Natural killer cell (primary cell): ENCODE measurements around the gene PCDH7. TPM values are rescaled to one million over a fixed set of nuclear protein-coding genes. Genes with fewer than 3 reads are reported as not detected.

Experiments used
- ATAC-seq, 3 donors: fragments of 150-1000 bp in 2 of 3; fragments of 200-7000 bp in 1 of 3; cut with Tn5 transposase; 1 replicate in 1 of 3; 2 replicates in 2 of 3; pipeline ENCODE4 v1.10.0; 2021; ENCODE audit warnings: mild to moderate bottlenecking in 2 of 3, moderate library complexity in 2 of 3
- DNase-seq, 2 donors: peaks; one replicate each; pipeline versions ENCODE4 v3.0.0 to v3.0.0-alpha.2; 2013 to 2021; ENCODE audit warnings: mixed read lengths in 1 of 2
- H3K27ac ChIP-seq: one replicate; pipeline ENCODE4 v1.5.1; 2013; ENCODE audit warnings: mild to moderate bottlenecking, low read length
- H3K27me3 ChIP-seq: one replicate; pipeline ENCODE4 v1.6.1; 2013; ENCODE audit warnings: low read length; ENCODE audit not compliant: control insufficient read depth, insufficient read depth
- H3K36me3 ChIP-seq: one replicate; pipeline ENCODE4 v1.6.1; 2013; ENCODE audit warnings: low read length; ENCODE audit not compliant: control insufficient read depth, insufficient read depth
- H3K4me1 ChIP-seq: one replicate; pipeline ENCODE4 v1.6.1; 2013; ENCODE audit warnings: low read length; ENCODE audit not compliant: control insufficient read depth, insufficient read depth
- H3K4me3 ChIP-seq: one replicate; pipeline ENCODE4 v1.5.1; 2013; ENCODE audit warnings: low read length
- H3K9me3 ChIP-seq: one replicate; pipeline ENCODE4 v1.6.1; 2013; ENCODE audit warnings: low read length; ENCODE audit not compliant: control insufficient read depth, insufficient read depth
- H3K27ac Mint-ChIP-seq, 2 donors: one replicate each; pipeline ENCODE4 v1.8.0; 2022; ENCODE audit warnings: mild to moderate bottlenecking in 2 of 2, mixed read lengths in 2 of 2, moderate library complexity in 1 of 2
- H3K27me3 Mint-ChIP-seq, 2 donors: one replicate each; pipeline ENCODE4 v1.8.0; 2022; ENCODE audit warnings: low read depth in 2 of 2, mixed read lengths in 2 of 2
- H3K36me3 Mint-ChIP-seq: one replicate; pipeline ENCODE4 v1.8.0; 2022; ENCODE audit warnings: mixed read lengths
- H3K4me1 Mint-ChIP-seq, 2 donors: one replicate each; pipeline ENCODE4 v1.8.0; 2022; ENCODE audit warnings: mixed read lengths in 2 of 2
- H3K4me3 Mint-ChIP-seq: one replicate; pipeline ENCODE4 v1.8.0; 2022; ENCODE audit warnings: mild to moderate bottlenecking, moderate library complexity, mixed read lengths
- H3K9me3 Mint-ChIP-seq, 2 donors: one replicate each; pipeline ENCODE4 v1.8.0; 2022; ENCODE audit warnings: mixed read lengths in 2 of 2
- CTCF ChIP-seq: fragments of 200-600 bp; IDR thresholded peaks from one replicate; pipeline ENCODE4 v1.8.0; 2022; ENCODE audit warnings: antibody characterized with exemption
- WGBS: methylation state at CpG from one replicate; pipeline ENCODE4 v1.1.7; 2013; ENCODE audit warnings: missing lambda C conversion rate; ENCODE audit not compliant: insufficient coverage; 5-methylcytosine and 5-hydroxymethylcytosine counted together
- intact Hi-C: fragments of 100-400 bp; cut with micrococcal nuclease; formaldehyde crosslinking; loops from one replicate; pipeline ENCODE4 v1.14.2; 2022
- total RNA-seq, 4 donors: library from RNA; stranded (reverse); fragments of 120-200 nt in 1 of 4; gene quantifications; one replicate each; pipeline versions ENCODE4 v1.2.3 to v1.2.4, GENCODE V29; 2013 to 2022

PCDH7 gene
- total RNA-seq, 3 donors from 2014 or later (not counting 1 experiment from before 2014, with no cell fraction given): not detected

GRCh38 chr4:30724247-30724646, 4.1 kb downstream of the PCDH7 start:
- Histone ChIP-seq H3K9me3 (peaks cover 5% of the 10 kb centered on the region), H3K4me1 (peaks cover 31% of the 10 kb centered on the region), H3K27me3 (peaks cover 27% of the 10 kb centered on the region), H3K36me3 (no peaks in the 10 kb centered on the region), H3K4me3 (no peak overlapping the region), H3K27ac (no peak overlapping the region)
- intact Hi-C loops: no loop called here
- ATAC-seq: no peak
- TF ChIP-seq CTCF: no peak
- 92% methylated on average over 4 of the region's 4 CpGs for WGBS
- Mint-ChIP-seq H3K4me1 (peaks cover 4 to 5% of the 10 kb centered on the region in 2 donors), H3K4me3 (no peak overlapping the region), H3K27ac (no peak overlapping the region), H3K36me3 (no peaks in the 10 kb centered on the region), H3K27me3 (peaks cover 16 to 31% of the 10 kb centered on the region in 2 donors), H3K9me3 (no peaks in the 10 kb centered on the region)
- DNase-seq: no peak

DNA sequence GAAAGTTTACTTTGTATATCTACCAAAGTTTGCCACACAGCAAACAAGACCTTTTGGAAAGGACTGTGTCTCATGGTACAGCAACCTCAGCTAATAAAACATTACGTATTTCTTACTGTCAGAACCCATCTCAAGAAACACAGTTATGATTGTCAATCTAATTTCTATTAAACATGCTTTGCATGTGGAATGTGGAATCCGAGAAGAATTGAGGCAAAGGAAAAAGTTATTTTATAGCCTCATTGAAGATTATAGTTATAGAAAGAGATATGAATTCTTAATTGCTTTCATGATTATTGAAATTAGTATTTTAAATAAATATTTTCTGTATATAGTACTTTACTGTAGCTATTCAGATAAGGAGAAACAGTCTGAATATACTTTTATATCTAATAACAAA, 5.4 kb downstream of the PCDH7 start:
- no CpG with 5 or more reads among the region's 2 CpGs for WGBS
- Mint-ChIP-seq H3K27me3 (peaks cover 7 to 23% of the 10 kb centered on the region in 2 donors), H3K36me3 (no peaks in the 10 kb centered on the region), H3K4me1 (peaks cover 4 to 5% of the 10 kb centered on the region in 2 donors), H3K4me3 (no peak overlapping the region), H3K9me3 (no peaks in the 10 kb centered on the region), H3K27ac (no peak overlapping the region)
- peaks cover 20% of the 10 kb centered on the region for H3K27me3 ChIP-seq
- no peak for DNase-seq
- peaks cover 18% of the 10 kb centered on the region for H3K4me1 ChIP-seq
- no peaks in the 10 kb centered on the region for H3K36me3 ChIP-seq
- no peak for TF ChIP-seq CTCF
- H3K9me3 ChIP-seq: peaks cover 4% of the 10 kb centered on the region
- H3K27ac ChIP-seq: no peak overlapping the region
- no peak for ATAC-seq
- intact Hi-C loops: no loop called here
- no peak overlapping the region for H3K4me3 ChIP-seq

GRCh38 chr4:30726090-30726675, 6.0 kb downstream of the PCDH7 start:
- Histone ChIP-seq H3K27me3 (peaks cover 16% of the 10 kb centered on the region), H3K27ac (no peak overlapping the region), H3K4me1 (peaks cover 12% of the 10 kb centered on the region), H3K4me3 (no peak overlapping the region), H3K36me3 (no peaks in the 10 kb centered on the region), H3K9me3 (no peaks in the 10 kb centered on the region)
- Mint-ChIP-seq H3K9me3 (no peaks in the 10 kb centered on the region), H3K4me3 (no peak overlapping the region), H3K4me1 (no peaks in the 10 kb centered on the region), H3K36me3 (no peaks in the 10 kb centered on the region), H3K27ac (no peak overlapping the region), H3K27me3 (peaks cover 2 to 18% of the 10 kb centered on the region in 2 donors)
- no peak for DNase-seq
- TF ChIP-seq CTCF: no peak
- ATAC-seq: no peak
- intact Hi-C loops: no loop called here
- 76% methylated on average over 2 of the region's 2 CpGs for WGBS

DNA sequence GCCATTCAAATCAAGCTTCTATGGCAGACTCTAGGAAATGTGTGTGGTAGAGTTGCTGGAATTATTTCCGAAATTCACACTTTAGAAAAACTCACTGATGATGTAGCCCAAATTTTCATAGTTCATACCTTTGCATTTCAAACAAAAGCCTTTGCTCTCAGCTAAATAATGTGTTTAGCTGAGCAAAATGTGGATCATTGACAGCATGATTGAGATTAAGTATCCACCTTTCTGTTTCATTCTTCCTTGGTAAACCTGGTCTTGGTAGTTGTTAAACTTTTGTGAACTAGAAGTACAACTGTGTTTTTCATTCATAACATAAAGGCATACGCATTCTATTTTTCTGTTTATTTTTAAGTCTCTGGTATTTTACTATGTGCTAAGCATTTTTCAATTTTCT, 7.2 kb downstream of the PCDH7 start:
- intact Hi-C loops: no loop called here
- no peak overlapping the region for H3K4me3 Mint-ChIP-seq
- H3K4me1 Mint-ChIP-seq: no peaks in the 10 kb centered on the region
- no peaks in the 10 kb centered on the region for H3K9me3 Mint-ChIP-seq
- no peaks in the 10 kb centered on the region for H3K36me3 Mint-ChIP-seq
- Histone ChIP-seq H3K36me3 (no peaks in the 10 kb centered on the region), H3K4me3 (no peak overlapping the region), H3K4me1 (peaks cover 2% of the 10 kb centered on the region), H3K9me3 (no peaks in the 10 kb centered on the region), H3K27ac (no peak overlapping the region), H3K27me3 (peaks cover 11% of the 10 kb centered on the region)
- no peak for TF ChIP-seq CTCF
- WGBS: no CpG with 5 or more reads among the region's 2 CpGs
- H3K27me3 Mint-ChIP-seq: peaks cover 2 to 18% of the 10 kb centered on the region in 2 donors
- DNase-seq (no peak), ATAC-seq (no peak)
- H3K27ac Mint-ChIP-seq: no peak overlapping the region
